A673 (cell line): ENCODE measurements around the gene XPOT. TPM values are rescaled to one million over a fixed set of nuclear protein-coding genes. Genes with fewer than 3 reads are reported as not detected.

Experiments used
- BruUV-seq: library from RNA; stranded (reverse); fragments of 400-500 nt; replicated peaks from 2 replicates; lab custom pipeline; 2021; lab: Mats Ljungman, UMichigan
- CTCF ChIA-PET: fragments of 300-600 bp; sonication (Branson Sonifier 250); formaldehyde crosslinking; loops from one replicate; lab custom pipeline; 2022; ENCODE audit warnings: antibody characterized with exemption; lab: Charles Lee
- POLR2A ChIA-PET: fragments of 300-600 bp; sonication (Branson Sonifier 250); formaldehyde crosslinking; loops from one replicate; lab custom pipeline; 2022; ENCODE audit warnings: antibody characterized with exemption; ENCODE audit not compliant: low non-redundant PET; lab: Charles Lee
- DNase-seq: peaks from one replicate; pipeline ENCODE4 v3.0.0-alpha.2; 2015; ENCODE audit warnings: low spot score
- H3K27ac ChIP-seq: fragments of 200-600 bp; sonication (generic); 2 replicates; pipeline ENCODE4 v1.5.1; 2016; ENCODE audit warnings: mixed run types, low read depth, mild to moderate bottlenecking, mixed read lengths, antibody characterized with exemption, low read length; ENCODE audit not compliant: poor library complexity, severe bottlenecking
- H3K27me3 ChIP-seq: fragments of 200-600 bp; sonication (generic); replicated peaks from 2 replicates; pipeline ENCODE4 v1.6.1; 2017; ENCODE audit warnings: mixed run types, low read depth, mild to moderate bottlenecking, mixed read lengths, antibody characterized with exemption, low read length; ENCODE audit not compliant: insufficient read depth, poor library complexity
- H3K36me3 ChIP-seq: fragments of 200-600 bp; sonication (generic); 2 replicates; pipeline ENCODE4 v1.6.1; 2016; ENCODE audit warnings: mixed run types, mild to moderate bottlenecking, mixed read lengths, antibody characterized with exemption, low read length; ENCODE audit not compliant: insufficient read depth, poor library complexity, severe bottlenecking
- H3K4me1 ChIP-seq: fragments of 200-600 bp; sonication (generic); 2 replicates; pipeline ENCODE4 v1.6.1; 2017; ENCODE audit warnings: mixed run types, mild to moderate bottlenecking, mixed read lengths, antibody characterized with exemption, low read length; ENCODE audit not compliant: insufficient read depth, poor library complexity, severe bottlenecking
- H3K4me3 ChIP-seq: fragments of 200-600 bp; sonication (generic); 2 replicates; pipeline ENCODE4 v1.5.1; 2016; ENCODE audit warnings: low read depth, mixed run types, mild to moderate bottlenecking, mixed read lengths, low read length; ENCODE audit not compliant: poor library complexity, severe bottlenecking
- H3K9me3 ChIP-seq: fragments of 200-600 bp; sonication (generic); 2 replicates; pipeline ENCODE4 v1.6.1; 2016; ENCODE audit warnings: mixed run types, low read depth, mild to moderate bottlenecking, mixed read lengths, antibody characterized with exemption, low read length; ENCODE audit not compliant: poor library complexity, severe bottlenecking
- CTCF ChIP-seq: fragments of 300-800, 200-600 bp; sonication (generic); conservative IDR thresholded peaks from 2 replicates; pipeline ENCODE4 v1.5.1; 2017; ENCODE audit warnings: low read depth, mild to moderate bottlenecking, antibody characterized with exemption, low read length, moderate library complexity, mixed read lengths
- EZH2 ChIP-seq: fragments of 200-600 bp; sonication (generic); IDR thresholded peaks from 2 replicates; pipeline ENCODE4 v1.6.1; 2017; ENCODE audit warnings: borderline replicate concordance, low read depth, mild to moderate bottlenecking, mixed read lengths, antibody characterized with exemption, low read length; ENCODE audit not compliant: poor library complexity, severe bottlenecking
- intact Hi-C: fragments of 100-400 bp; cut with micrococcal nuclease; formaldehyde crosslinking; loops from one replicate; pipeline ENCODE4 v1.10.0; 2022; ENCODE audit not compliant: unreplicated experiment
- total RNA-seq: library from RNA; stranded (reverse); gene quantifications from 2 replicates; pipeline ENCODE4 v1.2.3, GENCODE V29; 2021

Gene XPOT
- total RNA-seq, 1 experiment from 2014 or later, result 192 TPM

GRCh38 chr12:64470495-64470894, 66.3 kb downstream of the XPOT start:
- intact Hi-C loops, result no loop called here
- Histone ChIP-seq H3K4me3 (no peak overlapping the region), H3K4me1 (no peaks in the 10 kb centered on the region), H3K9me3 (no peaks in the 10 kb centered on the region), H3K36me3 (peaks cover 43% of the 10 kb centered on the region), H3K27me3 (no peaks in the 10 kb centered on the region), H3K27ac (no peak overlapping the region)
- no TSS peak for BruUV-seq
- POLR2A ChIA-PET, result no interaction called here
- CTCF ChIA-PET, result no interaction called here
- TF ChIP-seq CTCF, result no peak
- TF ChIP-seq EZH2, result no peak
- no peak for DNase-seq

- H3K36me3 ChIP-seq, result peaks cover 45% of the 10 kb centered on the region
- BruUV-seq, result no TSS peak
- H3K27me3 ChIP-seq, result no peaks in the 10 kb centered on the region
- no peak overlapping the region for H3K4me3 ChIP-seq
- no peak for DNase-seq
- no peak overlapping the region for H3K27ac ChIP-seq
- intact Hi-C loops, result no loop called here
- H3K9me3 ChIP-seq, result peaks cover 14% of the 10 kb centered on the region
- ChIA-PET POLR2A (no interaction called here), CTCF (no interaction called here)
- TF ChIP-seq CTCF (no peak), EZH2 (no peak)
- no peaks in the 10 kb centered on the region for H3K4me1 ChIP-seq
Observed at GRCh38 chr12:64473176-64473575, 69.0 kb downstream of the XPOT start.

- Histone ChIP-seq H3K36me3 (peaks cover 42% of the 10 kb centered on the region), H3K4me3 (no peak overlapping the region), H3K27me3 (no peaks in the 10 kb centered on the region), H3K4me1 (peaks cover 19% of the 10 kb centered on the region), H3K27ac (no peak overlapping the region), H3K9me3 (peaks cover 14% of the 10 kb centered on the region)
- BruUV-seq, result no TSS peak
- DNase-seq, result no peak
- intact Hi-C loops, result no loop called here
- CTCF ChIA-PET, result no interaction called here
- POLR2A ChIA-PET, result no interaction called here
- no peak for TF ChIP-seq CTCF
- no peak for TF ChIP-seq EZH2
Observed at GRCh38 chr12:64475518-64475917, 71.3 kb downstream of the XPOT start.
